Memory B cell (primary cell): ENCODE data around the gene SCN2B.

ENCODE experiments used
- ATAC-seq: fragments of 150-1000 bp; cut with Tn5 transposase; 2 replicates; pipeline ENCODE4 v1.10.0; 2021; ENCODE audit warnings: low read depth, mild to moderate bottlenecking, moderate library complexity
- DNase-seq, 2 donors: peaks; one replicate each; pipeline ENCODE4 v3.0.0; 2022; ENCODE audit warnings: low spot score in 2 of 2
- H3K27ac Mint-ChIP-seq: one replicate; pipeline ENCODE4 v1.8.0; 2022; ENCODE audit warnings: mild to moderate bottlenecking, moderate library complexity, mixed read lengths
- H3K27me3 Mint-ChIP-seq: one replicate; pipeline ENCODE4 v1.8.0; 2022; ENCODE audit warnings: mixed read lengths
- H3K36me3 Mint-ChIP-seq: one replicate; pipeline ENCODE4 v1.8.0; 2022; ENCODE audit warnings: mild to moderate bottlenecking, mixed read lengths
- H3K4me1 Mint-ChIP-seq: one replicate; pipeline ENCODE4 v1.8.0; 2022; ENCODE audit warnings: mixed read lengths
- H3K4me3 Mint-ChIP-seq: one replicate; pipeline ENCODE4 v1.8.0; 2022; ENCODE audit warnings: mild to moderate bottlenecking, moderate library complexity, mixed read lengths
- H3K9me3 Mint-ChIP-seq: one replicate; pipeline ENCODE4 v1.8.0; 2022; ENCODE audit warnings: mixed read lengths

SCN2B gene

DNA sequence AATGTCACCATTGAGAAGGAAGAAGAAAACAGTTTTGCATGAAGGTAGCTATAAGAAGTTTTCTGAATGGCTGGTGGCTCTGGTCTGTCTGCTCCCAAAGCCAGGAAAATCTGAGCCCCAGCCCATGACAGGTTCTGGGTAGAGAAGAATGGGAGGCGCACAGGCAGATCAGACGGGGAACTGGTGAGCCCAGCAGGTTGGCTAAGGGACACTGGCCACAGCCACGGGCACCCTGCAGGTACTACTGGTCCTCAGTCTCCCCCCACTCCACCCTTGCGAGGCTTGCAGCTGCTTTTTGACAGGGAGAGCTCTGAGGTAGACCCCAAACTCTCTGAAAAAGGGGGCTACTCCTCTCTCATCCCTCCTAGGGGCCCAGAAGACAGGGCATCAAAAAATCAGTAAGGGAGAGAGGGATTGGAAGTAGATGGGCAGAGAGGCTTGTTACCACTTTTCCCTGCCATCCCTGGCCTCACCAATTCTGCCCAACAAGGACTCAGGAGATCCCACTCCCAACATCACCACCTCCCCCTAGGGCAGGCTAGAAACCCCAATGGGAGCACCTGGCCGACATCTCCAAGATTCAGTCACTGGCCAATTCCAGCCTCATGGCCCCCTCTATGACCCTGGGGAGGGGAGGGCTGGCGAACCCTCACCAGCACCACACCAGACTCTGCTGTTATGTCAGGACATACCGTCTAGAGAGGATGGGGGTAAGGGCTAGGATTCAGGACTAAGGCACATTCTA lies 41.2 kb downstream of the SCN2B start:
- Mint-ChIP-seq H3K27me3 (peaks cover 19% of the 10 kb centered on the region), H3K9me3 (no peaks in the 10 kb centered on the region), H3K4me3 (no peak overlapping the region), H3K27ac (no peak overlapping the region), H3K36me3 (no peaks in the 10 kb centered on the region), H3K4me1 (no peaks in the 10 kb centered on the region)
- ATAC-seq (no peak), DNase-seq (no peak)

DNA sequence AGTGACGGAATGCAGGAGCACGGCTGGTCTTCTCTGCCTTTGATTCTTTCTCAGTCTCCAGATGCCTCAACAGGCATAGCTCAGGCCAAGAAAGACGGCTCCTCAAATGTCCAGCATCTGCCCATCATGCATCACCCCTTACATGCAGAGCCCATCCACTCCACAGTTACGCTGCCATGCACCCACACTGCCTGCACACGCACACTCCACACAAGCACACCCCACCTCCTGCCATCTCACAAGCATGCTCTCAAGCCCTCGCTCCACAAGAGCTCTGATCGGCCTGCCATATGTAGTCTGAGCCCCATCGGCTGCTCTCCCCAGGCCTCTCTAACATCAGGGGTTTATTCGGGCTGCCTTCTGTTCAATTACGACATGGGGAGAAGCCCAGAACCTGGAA lies 42.6 kb downstream of the SCN2B start:
- Mint-ChIP-seq H3K4me3 (no peak overlapping the region), H3K36me3 (no peaks in the 10 kb centered on the region), H3K9me3 (no peaks in the 10 kb centered on the region), H3K27me3 (peaks cover 16% of the 10 kb centered on the region), H3K4me1 (no peaks in the 10 kb centered on the region), H3K27ac (no peak overlapping the region)
- ATAC-seq (no peak), DNase-seq (no peak)

DNA sequence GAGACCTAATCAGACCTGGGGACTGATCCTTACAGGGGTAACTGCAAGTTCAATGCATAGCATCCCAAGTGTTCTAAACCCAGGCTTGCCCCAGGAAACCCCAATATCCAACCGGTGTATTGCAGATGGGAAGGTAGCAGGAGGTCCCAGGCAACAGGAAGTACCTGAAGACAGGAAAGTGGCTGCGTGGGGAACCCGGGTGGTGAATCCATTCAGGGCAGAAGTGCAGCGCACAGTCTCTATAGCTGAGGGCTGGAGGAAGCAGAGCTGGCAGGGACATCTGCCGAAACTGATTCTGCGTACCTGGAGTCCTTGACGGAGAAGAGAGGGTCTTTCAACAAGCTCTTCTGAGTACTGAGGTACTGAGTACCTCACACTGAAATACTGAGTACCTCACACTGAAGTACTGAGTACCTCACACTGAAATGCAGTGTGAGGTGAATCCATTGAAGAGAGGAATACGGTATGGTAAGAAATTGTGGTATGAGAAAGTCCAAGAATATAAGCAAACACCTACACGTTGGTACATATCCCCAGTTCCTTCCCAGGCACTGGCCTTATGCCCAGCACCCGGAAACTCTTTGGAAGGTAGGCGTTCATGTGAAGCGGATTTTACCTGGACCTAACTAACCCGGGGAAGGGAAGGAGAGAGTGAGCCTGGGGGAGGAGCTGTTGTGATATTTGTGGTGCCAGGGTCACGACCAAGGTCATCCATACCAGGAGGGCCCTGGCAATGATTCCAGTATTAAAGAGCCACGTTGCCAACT lies 43.9 kb downstream of the SCN2B start:
- H3K4me3 Mint-ChIP-seq, result no peak overlapping the region
- ATAC-seq, result no peak
- H3K36me3 Mint-ChIP-seq, result no peaks in the 10 kb centered on the region
- H3K4me1 Mint-ChIP-seq, result no peaks in the 10 kb centered on the region
- H3K27ac Mint-ChIP-seq, result no peak overlapping the region
- DNase-seq, result no peak
- H3K27me3 Mint-ChIP-seq, result peaks cover 14% of the 10 kb centered on the region
- no peaks in the 10 kb centered on the region for H3K9me3 Mint-ChIP-seq

DNA sequence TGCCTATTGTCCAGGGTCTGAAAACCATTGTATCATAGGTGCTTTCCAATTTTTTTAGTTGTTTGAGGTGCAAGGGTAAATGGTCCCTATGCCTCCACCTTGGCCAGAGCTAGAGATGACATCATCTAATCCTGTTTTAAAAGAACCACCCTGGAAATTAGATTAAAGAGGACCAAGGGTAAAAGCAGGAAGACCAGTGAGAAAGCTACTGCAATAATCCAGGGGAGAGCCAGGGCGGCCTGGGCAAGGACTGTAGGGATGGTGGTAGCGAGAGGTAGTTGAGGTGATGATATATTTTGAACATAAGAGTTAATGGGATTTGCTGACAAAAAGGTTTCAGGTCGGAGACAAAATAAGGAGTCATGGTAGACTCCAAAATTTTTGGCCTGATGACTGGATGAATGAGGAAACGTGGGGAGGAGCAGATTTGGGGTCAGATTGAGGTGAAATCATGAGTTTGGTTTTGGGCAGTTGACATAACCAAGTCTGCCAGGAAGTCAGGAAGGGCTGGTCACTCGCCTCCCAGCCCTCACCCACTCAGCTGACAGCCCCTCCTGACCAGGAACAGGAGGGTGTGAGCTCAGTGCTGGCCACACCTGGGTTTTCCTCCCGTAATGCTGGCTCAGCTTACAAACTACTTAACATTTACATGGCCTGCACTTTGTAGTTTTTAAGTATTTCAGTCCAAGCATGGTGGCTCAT lies 46.8 kb downstream of the SCN2B start:
- ATAC-seq (no peak), DNase-seq (no peak)
- H3K4me1 Mint-ChIP-seq, result no peaks in the 10 kb centered on the region

DNA sequence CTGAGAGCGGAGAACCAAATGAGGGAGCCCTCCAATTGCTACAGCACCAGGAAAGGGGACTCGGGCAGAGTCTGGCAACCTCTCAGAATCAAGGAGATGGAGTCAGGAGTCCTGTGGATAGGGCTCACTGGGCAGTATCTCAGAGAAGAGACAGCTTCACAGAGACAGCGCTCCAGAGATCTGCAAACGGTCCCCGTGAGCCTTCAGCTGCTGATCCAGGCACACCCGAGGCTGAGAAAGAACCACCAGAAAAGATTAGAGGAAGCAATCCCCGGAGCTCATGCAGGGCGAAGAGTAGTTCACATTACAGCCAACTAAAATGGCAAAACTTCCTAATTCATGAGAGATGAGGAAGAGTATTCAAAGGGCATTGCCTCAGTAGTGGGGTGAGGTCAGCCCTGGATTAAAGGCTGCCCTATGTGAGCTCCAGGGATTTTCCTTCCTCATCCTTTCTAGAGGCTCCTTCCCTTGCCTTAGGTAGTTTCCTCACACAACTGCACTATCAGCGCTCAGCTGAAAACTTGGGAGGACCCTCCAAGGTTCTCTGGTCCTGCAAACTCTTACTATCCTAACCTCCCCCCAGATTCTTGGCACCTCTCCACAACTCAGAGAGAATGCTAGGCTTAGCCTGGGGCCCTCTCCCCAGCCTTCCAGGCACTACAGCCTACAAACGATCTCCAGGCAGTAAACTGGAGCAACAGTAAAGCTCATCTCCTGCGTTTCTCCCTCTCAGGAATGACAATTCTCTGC lies 47.5 kb downstream of the SCN2B start:
- Mint-ChIP-seq H3K27ac (no peak overlapping the region), H3K36me3 (no peaks in the 10 kb centered on the region), H3K27me3 (peaks cover 7% of the 10 kb centered on the region), H3K4me3 (no peak overlapping the region), H3K9me3 (no peaks in the 10 kb centered on the region), H3K4me1 (no peaks in the 10 kb centered on the region)
- DNase-seq (no peak), ATAC-seq (no peak)

More for the DNA sequence above, 46.8 kb downstream of the SCN2B start:
- H3K36me3 Mint-ChIP-seq, result no peaks in the 10 kb centered on the region
- H3K4me3 Mint-ChIP-seq, result no peak overlapping the region
- H3K9me3 Mint-ChIP-seq, result no peaks in the 10 kb centered on the region
- no peak overlapping the region for H3K27ac Mint-ChIP-seq
- H3K27me3 Mint-ChIP-seq, result peaks cover 11% of the 10 kb centered on the region

DNA sequence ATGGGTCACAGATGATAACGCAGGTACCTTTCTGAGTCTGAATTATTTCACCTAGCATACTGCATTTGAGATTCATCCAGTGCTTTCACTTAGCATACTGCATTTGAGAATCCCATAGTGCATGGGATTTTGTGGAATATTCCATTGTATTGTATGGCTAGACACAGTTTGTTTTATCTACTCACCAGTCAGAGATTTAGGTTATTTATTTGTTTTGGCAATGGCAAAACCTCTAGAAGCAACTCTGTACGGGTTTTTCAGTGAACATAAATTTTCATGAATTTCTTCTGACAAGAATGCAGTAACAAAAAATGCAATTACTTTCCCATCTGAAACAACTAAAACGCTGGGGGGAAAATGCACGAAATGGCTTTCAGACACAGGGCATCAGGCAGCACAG lies 48.1 kb downstream of the SCN2B start:
- Mint-ChIP-seq H3K27me3 (peaks cover 5% of the 10 kb centered on the region), H3K36me3 (no peaks in the 10 kb centered on the region), H3K9me3 (no peaks in the 10 kb centered on the region), H3K27ac (no peak overlapping the region), H3K4me3 (no peak overlapping the region), H3K4me1 (no peaks in the 10 kb centered on the region)
- DNase-seq, result no peak
- ATAC-seq, result no peak

DNA sequence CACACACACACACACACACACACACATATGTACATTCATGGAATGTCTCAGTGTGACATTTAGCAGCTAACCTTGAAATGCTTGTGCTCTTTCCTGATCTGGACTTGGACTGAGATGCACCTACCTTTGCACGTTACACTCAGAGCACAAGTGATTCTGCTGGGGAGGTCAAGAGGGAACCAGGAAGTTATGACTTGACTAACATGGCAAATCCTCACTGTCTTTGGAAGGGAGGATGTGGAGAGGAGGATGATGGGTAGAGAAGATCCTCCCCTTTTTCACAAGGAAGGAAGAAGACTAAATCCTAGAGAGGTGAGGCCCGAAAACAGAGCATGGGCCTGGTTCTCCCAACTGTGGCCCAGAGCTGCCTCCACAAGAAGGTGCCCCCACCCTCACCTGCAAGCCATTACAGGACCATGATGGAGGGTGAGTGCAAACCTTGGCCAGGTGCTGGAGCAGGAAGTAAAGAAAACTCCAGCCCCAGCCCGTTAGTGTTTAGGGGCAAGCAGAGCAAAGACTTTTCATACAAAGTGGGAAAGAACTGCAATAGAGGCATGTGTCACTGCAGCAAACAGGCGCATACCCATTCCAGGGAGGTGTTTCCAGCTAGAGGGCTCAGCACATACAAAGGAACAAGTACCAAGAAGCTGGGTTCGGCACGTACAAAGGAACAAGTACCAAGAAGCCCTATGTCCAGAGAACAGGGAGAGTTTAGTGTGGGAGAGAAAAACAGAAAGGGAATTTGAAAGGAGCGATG lies 50.2 kb downstream of the SCN2B start:
- Mint-ChIP-seq H3K4me3 (no peak overlapping the region), H3K27ac (no peak overlapping the region), H3K4me1 (no peaks in the 10 kb centered on the region), H3K9me3 (no peaks in the 10 kb centered on the region), H3K36me3 (no peaks in the 10 kb centered on the region), H3K27me3 (peaks cover 6% of the 10 kb centered on the region)
- ATAC-seq, result no peak
- no peak for DNase-seq

DNA sequence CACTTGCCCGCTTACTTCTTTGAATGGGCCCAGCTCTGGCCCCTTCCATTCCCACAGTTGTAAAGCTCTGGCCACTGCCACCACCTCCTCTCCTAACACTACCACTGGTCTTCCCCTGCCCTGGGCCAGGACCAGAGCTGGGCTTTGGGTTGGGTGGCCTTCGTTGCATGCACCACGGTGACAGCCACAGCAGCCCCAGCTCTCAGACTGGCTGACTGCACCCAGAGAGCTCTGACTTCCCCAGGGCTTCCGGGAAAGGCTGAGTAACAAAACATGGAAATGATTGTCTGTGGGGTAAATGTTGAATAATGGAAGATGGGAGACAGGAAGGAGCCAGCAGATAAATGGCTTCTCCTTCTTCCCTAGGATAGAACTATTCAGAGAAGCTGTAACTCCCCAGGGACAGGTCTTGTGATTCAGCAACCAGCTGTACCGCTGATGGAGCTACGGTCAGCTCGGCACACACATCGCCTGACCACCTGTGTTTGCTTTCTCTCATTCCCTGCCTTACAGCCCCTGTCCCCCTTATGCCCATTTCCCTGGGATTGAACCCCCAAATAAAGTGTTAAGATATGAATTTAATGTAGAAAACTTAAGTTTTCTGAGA lies 51.4 kb downstream of the SCN2B start:
- Mint-ChIP-seq H3K27me3 (peaks cover 6% of the 10 kb centered on the region), H3K36me3 (no peaks in the 10 kb centered on the region), H3K4me1 (no peaks in the 10 kb centered on the region), H3K4me3 (no peak overlapping the region), H3K9me3 (peaks cover 2% of the 10 kb centered on the region), H3K27ac (no peak overlapping the region)
- DNase-seq (no peak), ATAC-seq (no peak)

DNA sequence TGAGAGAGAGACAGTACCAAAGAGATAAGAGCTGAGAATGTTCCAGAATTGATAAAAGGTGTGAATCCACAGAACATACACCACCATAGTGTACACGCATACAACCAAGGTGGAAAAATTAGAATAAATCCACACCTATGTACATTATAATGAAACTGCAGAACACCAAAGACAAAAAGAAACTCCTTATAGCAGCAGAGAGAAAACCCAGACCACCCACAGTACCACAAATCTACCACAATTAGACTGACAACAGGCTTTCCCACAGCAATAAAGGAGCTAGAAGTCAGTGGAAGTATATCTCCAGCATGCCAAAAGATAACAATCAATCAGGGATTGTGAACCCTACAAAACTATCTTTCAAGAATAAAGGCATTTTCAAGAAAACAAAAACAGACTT lies 55.6 kb downstream of the SCN2B start:
- Mint-ChIP-seq H3K9me3 (peaks cover 2% of the 10 kb centered on the region), H3K27ac (no peak overlapping the region), H3K4me1 (peaks cover 11% of the 10 kb centered on the region), H3K4me3 (no peak overlapping the region), H3K36me3 (no peaks in the 10 kb centered on the region), H3K27me3 (peaks cover 3% of the 10 kb centered on the region)
- ATAC-seq (no peak), DNase-seq (no peak)

DNA sequence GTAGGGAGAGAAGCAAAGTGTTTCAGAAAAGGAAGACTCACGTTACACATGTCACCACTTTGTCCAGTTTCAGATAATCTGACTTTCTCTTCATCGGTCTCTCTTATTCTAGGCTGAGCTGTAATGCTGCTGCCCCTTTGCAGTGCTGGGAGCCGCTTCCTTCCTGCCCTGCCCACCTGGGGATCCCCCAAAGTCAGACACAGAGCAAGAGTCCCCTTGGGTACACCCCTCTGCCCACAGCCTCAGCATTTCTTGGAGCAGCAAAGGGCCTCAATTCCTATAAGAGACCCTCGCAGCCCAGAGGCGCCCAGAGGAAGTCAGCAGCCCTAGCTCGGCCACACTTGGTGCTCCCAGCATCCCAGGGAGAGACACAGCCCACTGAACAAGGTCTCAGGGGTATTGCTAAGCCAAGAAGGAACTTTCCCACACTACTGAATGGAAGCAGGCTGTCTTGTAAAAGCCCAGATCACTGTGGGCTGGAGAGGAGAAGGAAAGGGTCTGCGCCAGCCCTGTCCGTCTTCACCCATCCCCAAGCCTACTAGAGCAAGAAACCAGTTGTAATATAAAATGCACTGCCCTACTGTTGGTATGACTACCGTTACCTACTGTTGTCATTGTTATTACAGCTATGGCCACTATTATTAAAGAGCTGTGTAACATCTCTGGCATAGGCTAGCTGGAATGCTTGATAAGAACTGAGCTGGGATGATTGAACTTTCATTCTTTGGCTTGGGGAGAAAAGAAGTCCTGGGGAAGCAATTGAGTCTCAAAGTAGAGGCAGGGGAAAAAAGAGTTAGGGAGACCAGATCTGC lies 58.4 kb downstream of the SCN2B start:
- ATAC-seq, result peak; percentile 95
- peak overlapping the region; percentile 60 for H3K27ac Mint-ChIP-seq
- H3K27me3 Mint-ChIP-seq, result peaks cover 11% of the 10 kb centered on the region
- no peaks in the 10 kb centered on the region for H3K36me3 Mint-ChIP-seq
- peaks cover 15% of the 10 kb centered on the region for H3K4me1 Mint-ChIP-seq
- peaks cover 2% of the 10 kb centered on the region for H3K9me3 Mint-ChIP-seq
- no peak overlapping the region for H3K4me3 Mint-ChIP-seq
- DNase-seq, result no peak

DNA sequence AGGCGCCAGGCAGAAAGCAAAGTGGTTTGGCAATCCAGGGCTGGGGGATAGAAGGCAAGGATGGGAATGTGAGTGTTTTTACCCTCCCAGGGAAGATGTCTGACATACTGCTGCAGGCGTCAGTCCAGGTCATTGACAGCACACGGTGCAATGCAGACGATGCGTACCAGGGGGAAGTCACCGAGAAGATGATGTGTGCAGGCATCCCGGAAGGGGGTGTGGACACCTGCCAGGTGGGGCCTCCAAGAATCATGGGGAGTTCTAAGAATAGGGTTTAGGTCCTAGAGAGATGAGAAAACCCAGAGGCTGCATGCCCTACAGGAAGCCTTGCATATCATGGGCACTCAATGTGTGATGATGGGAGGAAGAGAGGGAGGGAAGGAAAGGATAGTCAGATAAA lies 61.4 kb downstream of the SCN2B start:
- DNase-seq (no peak), ATAC-seq (no peak)
- Mint-ChIP-seq H3K36me3 (no peaks in the 10 kb centered on the region), H3K27me3 (peaks cover 16% of the 10 kb centered on the region), H3K27ac (no peak overlapping the region), H3K9me3 (no peaks in the 10 kb centered on the region), H3K4me1 (peaks cover 15% of the 10 kb centered on the region), H3K4me3 (no peak overlapping the region)

DNA sequence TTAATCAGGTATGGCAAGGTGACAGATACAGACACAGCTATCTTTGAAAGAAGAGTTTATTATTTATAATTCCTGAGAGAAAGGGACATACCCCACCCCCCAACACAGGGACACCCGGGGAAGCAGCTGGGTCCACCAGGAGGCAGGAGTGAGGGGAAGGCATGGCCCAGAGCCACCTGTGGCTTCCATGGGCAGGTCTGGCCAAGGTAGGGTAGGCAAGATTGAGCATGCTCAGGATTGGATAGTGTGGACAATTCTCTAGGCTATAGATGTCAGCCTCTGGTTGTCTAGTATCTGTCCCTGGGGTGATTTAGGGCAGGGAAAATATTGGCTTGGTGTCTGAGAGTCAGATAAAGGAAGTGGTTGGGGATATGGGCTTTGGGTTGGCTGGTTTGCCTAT lies 62.2 kb downstream of the SCN2B start:
- H3K4me3 Mint-ChIP-seq, result no peak overlapping the region
- H3K36me3 Mint-ChIP-seq, result no peaks in the 10 kb centered on the region
- H3K27ac Mint-ChIP-seq, result no peak overlapping the region
- peaks cover 16% of the 10 kb centered on the region for H3K27me3 Mint-ChIP-seq
- no peak for DNase-seq
- no peaks in the 10 kb centered on the region for H3K9me3 Mint-ChIP-seq
- H3K4me1 Mint-ChIP-seq, result peaks cover 15% of the 10 kb centered on the region
- ATAC-seq, result no peak
